Measurements from ENCODE around the gene LPP. TPM values are rescaled to one million over a fixed set of nuclear protein-coding genes. Genes with fewer than 3 reads are reported as not detected.

The LPP gene
- total RNA-seq, 4 donors from 2014 or later: 56.0 to 65.7 (median 58.1) TPM

DNA sequence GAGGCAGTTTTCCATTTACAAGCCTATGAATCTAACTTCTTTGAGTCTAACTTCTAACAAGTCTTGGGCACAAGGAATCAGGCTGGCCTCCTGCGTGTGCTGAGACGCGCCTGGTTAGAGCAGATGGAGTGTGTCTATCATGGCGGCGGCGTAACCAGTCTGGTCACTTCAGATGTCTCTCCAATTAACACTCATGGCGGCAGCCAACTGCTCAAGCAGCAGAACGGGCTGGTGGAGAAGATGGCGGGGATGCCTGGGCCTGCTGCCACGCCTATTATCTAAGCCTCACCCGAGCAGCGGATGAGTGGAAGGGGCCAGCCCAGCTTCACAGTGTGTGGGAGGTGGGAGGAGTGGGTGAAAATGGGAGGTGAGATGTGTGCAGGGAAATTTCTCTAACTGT is 771.4 kb downstream of the LPP start:
- Histone ChIP-seq H3K36me3 (no peaks in the 10 kb centered on the region), H3K9me3 (no peaks in the 10 kb centered on the region), H3K4me3 (no peak overlapping the region), H3K27me3 (no peaks in the 10 kb centered on the region), H3K4me1 (peaks cover 0 to 3% of the 10 kb centered on the region in 2 donors), H3K27ac (no peak overlapping the region)
- TF ChIP-seq POLR2A (IDR thresholded peaks at IDR 0.05) (no peak), CTCF (IDR thresholded peaks at IDR 0.05 in 4 of 5, conservative IDR thresholded peaks at IDR 0.05 in 1 of 5) (no peak)
- intact Hi-C loops (cut with DNase I; ENCODE audit: low total_unique reads): no loop called here
- DNase-seq (no peak), ATAC-seq (no peak)
- in situ Hi-C loops (cut with MboI; ENCODE audit: low sequenced_read_pairs in 4 of 4): no loop called here

DNA sequence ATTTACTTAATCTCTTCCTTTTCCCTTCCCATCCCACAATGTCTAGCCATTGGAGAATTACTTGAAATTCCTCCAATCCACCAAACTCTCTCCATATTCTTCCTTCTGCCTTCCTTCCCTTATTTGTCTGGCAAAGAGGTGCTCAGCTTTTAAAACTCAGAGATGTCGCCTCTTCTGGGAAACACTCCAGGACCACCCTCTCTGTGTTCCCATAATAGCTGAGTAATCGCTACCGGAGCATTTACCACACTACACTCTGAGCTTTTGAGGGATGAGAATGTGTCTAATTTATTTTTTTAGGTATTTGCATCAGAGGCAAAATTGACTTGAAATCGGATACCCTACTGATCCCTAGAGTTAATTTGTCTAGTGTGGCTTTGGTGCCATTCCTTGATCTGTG is 772.2 kb downstream of the LPP start:
- intact Hi-C loops (cut with DNase I; ENCODE audit: low total_unique reads) (no loop called here), in situ Hi-C loops (cut with MboI; ENCODE audit: low sequenced_read_pairs in 4 of 4) (no loop called here)
- no peaks in the 10 kb centered on the region for H3K36me3 ChIP-seq
- DNase-seq (no peak), ATAC-seq (no peak)
- TF ChIP-seq POLR2A (IDR thresholded peaks at IDR 0.05): no peak
- H3K4me1 ChIP-seq: peaks cover 0 to 3% of the 10 kb centered on the region in 2 donors
- no peak overlapping the region for H3K27ac ChIP-seq
- no peaks in the 10 kb centered on the region for H3K27me3 ChIP-seq
- H3K9me3 ChIP-seq: no peaks in the 10 kb centered on the region
- H3K4me3 ChIP-seq: no peak overlapping the region

DNA sequence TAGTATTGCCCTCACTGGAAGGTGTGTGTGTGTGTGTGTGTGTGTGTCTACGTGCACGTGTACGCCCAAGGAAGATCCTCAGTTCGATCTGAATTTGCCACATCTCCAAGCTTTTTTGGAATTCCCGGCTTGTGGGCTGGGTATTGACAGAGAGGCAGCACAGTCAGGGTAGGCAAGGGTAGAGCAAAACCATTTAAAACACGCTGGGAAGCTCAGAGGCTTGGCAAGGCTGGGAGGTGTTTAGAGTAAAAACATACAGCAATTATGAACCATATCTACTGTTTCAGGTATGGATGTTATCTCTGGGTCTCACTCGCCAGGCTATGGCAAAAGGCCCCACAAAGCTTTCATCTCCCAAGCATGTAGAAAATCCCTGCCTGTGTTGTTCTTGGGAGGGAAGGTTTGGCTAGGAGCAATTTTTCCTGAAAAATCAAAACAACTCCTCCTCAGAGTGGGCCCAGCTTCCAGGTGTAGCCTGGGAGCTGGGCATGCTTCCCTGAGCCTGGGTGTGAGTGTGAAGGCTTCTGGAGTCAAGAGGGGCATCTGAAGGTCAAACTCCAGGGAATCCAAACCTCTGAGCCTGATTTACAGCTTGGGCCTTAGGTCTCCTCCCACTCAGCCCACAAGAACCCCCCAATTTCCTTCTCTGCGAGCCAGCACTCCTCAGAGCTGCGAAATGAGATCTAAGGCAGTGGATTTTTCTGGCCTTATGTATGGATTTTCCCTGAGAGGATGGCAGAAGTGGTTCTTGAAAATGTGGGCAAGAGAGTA is 773.0 kb downstream of the LPP start:
- DNase-seq (no peak), ATAC-seq (no peak)
- in situ Hi-C loops (cut with MboI; ENCODE audit: low sequenced_read_pairs in 4 of 4) (no loop called here), intact Hi-C loops (cut with DNase I; ENCODE audit: low total_unique reads) (no loop called here)
- TF ChIP-seq POLR2A (IDR thresholded peaks at IDR 0.05): no peak
- TF ChIP-seq CTCF (IDR thresholded peaks at IDR 0.05 in 4 of 5, conservative IDR thresholded peaks at IDR 0.05 in 1 of 5): no peak
- no peak overlapping the region for H3K4me3 ChIP-seq
- no peaks in the 10 kb centered on the region for H3K27me3 ChIP-seq
- H3K9me3 ChIP-seq: no peaks in the 10 kb centered on the region
- H3K36me3 ChIP-seq: no peaks in the 10 kb centered on the region
- peaks cover 0 to 3% of the 10 kb centered on the region in 2 donors for H3K4me1 ChIP-seq
- H3K27ac ChIP-seq: no peak overlapping the region

- ATAC-seq: no peak
- Histone ChIP-seq H3K4me1 (peaks cover 0 to 3% of the 10 kb centered on the region in 2 donors), H3K27ac (no peak overlapping the region), H3K27me3 (no peaks in the 10 kb centered on the region), H3K9me3 (no peaks in the 10 kb centered on the region), H3K4me3 (no peak overlapping the region), H3K36me3 (no peaks in the 10 kb centered on the region)
- in situ Hi-C loops (cut with MboI; ENCODE audit: low sequenced_read_pairs in 4 of 4): no loop called here
- intact Hi-C loops (cut with DNase I; ENCODE audit: low total_unique reads): no loop called here
- no peak for DNase-seq
- no peak for TF ChIP-seq POLR2A (IDR thresholded peaks at IDR 0.05)
- TF ChIP-seq CTCF (IDR thresholded peaks at IDR 0.05 in 4 of 5, conservative IDR thresholded peaks at IDR 0.05 in 1 of 5): no peak
Observed at GRCh38 chr3:188927971-188928370, 774.0 kb downstream of the LPP start.

GRCh38 chr3:188929137-188929536 is 775.2 kb downstream of the LPP start:
- ATAC-seq: peak; percentile 40 to 56
- in situ Hi-C loops (cut with MboI; ENCODE audit: low sequenced_read_pairs in 4 of 4): no loop called here
- intact Hi-C loops (cut with DNase I; ENCODE audit: low total_unique reads): no loop called here

More at GRCh38 chr3:188929137-188929536, 775.2 kb downstream of the LPP start:
- no peak for DNase-seq
- TF ChIP-seq POLR2A (IDR thresholded peaks at IDR 0.05) (no peak), CTCF (IDR thresholded peaks at IDR 0.05 in 4 of 5, conservative IDR thresholded peaks at IDR 0.05 in 1 of 5) (no peak)
- Histone ChIP-seq H3K9me3 (no peaks in the 10 kb centered on the region), H3K36me3 (no peaks in the 10 kb centered on the region), H3K4me1 (peaks cover 0 to 3% of the 10 kb centered on the region in 2 donors), H3K4me3 (no peak overlapping the region), H3K27ac (no peak overlapping the region), H3K27me3 (no peaks in the 10 kb centered on the region)

Data from gastrocnemius medialis (tissue), 4 donors.